NCI-H187 treated with DMSO at 0.1 percent for 48 hours (cell line): ENCODE data around the gene S1PR1.
"Not testable (repeated sequence)": the region's sequence is repeated elsewhere in the genome, so short reads cannot be mapped to it uniquely, and the experiment has no call there.

Experiments
- DNase-seq: peaks from one replicate; lab custom pipeline; 2025; lab: John Stamatoyannopoulos, UW

The S1PR1 gene

DNA sequence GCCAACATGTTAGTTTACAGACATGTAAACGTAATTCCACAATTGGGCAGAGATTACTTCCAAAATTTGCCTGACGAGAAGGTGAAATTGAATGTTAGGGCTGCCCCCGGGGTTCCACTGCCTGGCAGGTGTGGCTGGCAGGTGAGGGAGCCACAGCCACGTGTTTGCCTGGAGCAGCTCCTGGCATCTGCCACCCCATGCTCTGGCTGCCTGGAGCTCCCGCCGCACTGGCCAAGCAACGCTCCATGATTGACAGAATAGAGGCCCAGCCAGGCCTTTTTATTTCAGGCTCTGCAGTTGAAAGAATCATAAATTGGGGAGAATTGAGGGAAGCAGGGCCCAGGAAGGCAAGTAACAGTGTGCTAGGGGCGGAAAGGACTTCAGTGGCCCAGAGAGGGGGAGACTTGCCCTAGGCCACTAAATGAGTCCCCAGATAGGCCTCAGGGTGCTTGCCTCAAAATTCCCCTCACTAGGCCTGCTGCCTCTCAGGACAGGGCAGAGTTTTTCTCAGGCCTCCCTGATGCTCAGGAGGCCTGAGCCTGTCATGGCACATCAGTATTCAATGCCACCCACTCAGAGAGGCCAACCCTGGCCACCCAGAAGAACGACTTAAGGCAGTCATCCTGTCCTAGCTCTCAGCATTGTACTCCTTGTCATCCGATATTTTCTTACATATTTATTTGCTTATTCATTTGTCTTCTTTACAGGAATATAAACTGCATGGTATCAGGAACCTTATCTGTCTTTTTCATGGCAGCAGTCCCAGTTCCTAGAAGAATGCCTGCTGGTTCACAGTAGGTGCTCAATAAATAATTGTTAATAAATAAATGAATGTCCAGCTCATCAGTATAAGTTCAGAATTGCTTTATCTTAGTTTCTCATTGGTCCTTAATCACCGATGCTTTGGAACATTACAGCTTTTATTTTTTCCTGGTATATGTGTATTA, 16.6 kb upstream of the S1PR1 start:
- no peak for DNase-seq

- no peak for DNase-seq
These were observed 15.9 kb upstream of the S1PR1 start for GRCh38 chr1:101220906-101221305.

- DNase-seq, result no peak
These were observed 14.8 kb upstream of the S1PR1 start for GRCh38 chr1:101221945-101222429.

DNA sequence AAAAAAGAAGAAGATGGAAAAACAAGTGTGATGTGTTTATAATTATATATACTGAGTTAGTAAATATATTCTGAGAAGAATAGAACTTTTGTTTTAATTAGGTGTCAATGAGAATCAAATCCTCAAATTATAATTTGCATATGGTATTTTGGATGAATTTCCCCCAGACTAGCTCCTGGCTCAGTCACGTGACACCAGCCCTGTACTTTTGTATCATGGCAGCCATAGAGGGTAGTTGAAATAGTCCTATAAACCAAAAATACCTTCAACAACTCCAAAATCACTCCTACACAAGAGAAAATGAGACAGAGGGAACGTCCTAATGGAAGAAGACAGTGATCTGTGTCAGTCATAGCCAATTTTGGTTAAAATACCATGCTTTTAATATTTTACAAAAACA, 9.0 kb upstream of the S1PR1 start:
- no peak for DNase-seq

GRCh38 chr1:101228424-101229134, 8.2 kb upstream of the S1PR1 start:
- no peak for DNase-seq

GRCh38 chr1:101232182-101232581, 4.6 kb upstream of the S1PR1 start:
- DNase-seq, result not testable (repeated sequence)

DNA sequence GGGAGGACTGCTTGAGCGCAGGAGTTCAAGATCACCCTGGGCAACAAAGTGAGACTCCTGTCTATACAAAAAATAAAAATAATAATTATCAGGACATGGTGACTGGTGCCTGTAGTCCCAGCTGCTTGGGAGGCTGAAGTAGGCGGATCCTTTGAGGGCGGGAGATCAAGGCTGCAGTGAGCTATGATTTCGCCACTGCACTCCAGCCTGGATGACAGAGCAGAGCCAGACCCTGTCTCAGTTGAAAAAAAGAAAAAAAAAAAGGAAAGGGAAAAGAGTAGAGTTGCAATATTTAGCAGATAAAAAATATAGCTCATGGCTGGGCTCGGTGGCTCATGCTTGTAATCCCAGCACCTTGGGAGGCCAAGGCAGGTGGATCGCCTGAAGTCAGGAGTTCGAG, 3.3 kb upstream of the S1PR1 start:
- DNase-seq, result no peak

- no peak for DNase-seq
These were observed 1.6 kb upstream of the S1PR1 start for GRCh38 chr1:101235216-101235695.

DNA sequence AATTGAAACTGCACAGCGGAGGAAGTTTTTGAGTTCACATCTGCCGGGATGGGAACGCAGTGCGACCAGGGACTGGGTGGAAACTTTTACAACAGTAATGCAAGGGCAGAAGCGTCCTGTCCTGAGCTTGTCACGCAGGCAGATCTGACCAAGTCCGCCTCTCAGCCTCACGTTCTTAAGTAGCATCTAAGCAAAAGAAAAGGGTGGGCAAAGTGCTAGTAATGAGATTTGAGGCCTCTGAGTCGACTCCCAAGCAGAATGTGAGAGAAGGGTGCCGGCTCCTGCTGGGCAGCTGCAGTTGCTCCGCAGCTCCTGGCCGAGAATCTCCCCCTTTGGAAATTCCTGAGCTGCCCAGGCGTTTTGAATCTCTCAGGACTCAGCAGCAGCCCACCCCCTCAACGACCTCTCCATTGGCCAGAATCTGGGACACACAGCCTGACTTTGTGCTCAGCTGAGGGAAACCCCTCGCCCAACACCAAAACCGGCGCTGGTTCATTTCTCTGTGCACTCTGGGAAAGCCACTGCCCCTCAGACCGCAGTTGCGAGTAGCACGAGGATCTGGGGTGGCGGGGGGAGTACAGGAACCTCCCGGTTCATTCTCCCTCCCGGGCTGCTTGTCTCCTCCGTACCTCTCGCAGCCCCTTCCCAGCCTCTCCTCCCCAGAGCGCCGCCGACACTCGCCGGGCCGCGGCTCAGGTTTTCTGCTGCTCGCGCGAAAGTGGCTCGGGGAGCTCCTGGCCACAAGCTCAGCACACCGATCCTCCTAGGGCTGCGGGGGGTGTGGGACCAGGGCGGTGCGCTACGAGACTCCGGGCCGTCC, 913 bp upstream of the S1PR1 start:
- no peak for DNase-seq

- no peak for DNase-seq
These were observed 514 bp downstream of the S1PR1 start for GRCh38 chr1:101237229-101237837.

GRCh38 chr1:101238031-101238628, 1.3 kb downstream of the S1PR1 start:
- DNase-seq, result no peak

- DNase-seq, result no peak
These were observed 1.9 kb downstream of the S1PR1 start for GRCh38 chr1:101238681-101239094.

DNA sequence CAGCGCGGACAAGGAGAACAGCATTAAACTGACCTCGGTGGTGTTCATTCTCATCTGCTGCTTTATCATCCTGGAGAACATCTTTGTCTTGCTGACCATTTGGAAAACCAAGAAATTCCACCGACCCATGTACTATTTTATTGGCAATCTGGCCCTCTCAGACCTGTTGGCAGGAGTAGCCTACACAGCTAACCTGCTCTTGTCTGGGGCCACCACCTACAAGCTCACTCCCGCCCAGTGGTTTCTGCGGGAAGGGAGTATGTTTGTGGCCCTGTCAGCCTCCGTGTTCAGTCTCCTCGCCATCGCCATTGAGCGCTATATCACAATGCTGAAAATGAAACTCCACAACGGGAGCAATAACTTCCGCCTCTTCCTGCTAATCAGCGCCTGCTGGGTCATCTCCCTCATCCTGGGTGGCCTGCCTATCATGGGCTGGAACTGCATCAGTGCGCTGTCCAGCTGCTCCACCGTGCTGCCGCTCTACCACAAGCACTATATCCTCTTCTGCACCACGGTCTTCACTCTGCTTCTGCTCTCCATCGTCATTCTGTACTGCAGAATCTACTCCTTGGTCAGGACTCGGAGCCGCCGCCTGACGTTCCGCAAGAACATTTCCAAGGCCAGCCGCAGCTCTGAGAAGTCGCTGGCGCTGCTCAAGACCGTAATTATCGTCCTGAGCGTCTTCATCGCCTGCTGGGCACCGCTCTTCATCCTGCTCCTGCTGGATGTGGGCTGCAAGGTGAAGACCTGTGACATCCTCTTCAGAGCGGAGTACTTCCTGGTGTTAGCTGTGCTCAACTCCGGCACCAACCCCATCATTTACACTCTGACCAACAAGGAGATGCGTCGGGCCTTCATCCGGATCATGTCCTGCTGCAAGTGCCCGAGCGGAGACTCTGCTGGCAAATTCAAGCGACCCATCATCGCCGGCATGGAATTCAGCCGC, 2.5 kb downstream of the S1PR1 start:
- DNase-seq, result no peak

DNA sequence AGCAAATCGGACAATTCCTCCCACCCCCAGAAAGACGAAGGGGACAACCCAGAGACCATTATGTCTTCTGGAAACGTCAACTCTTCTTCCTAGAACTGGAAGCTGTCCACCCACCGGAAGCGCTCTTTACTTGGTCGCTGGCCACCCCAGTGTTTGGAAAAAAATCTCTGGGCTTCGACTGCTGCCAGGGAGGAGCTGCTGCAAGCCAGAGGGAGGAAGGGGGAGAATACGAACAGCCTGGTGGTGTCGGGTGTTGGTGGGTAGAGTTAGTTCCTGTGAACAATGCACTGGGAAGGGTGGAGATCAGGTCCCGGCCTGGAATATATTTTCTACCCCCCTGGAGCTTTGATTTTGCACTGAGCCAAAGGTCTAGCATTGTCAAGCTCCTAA, 3.2 kb downstream of the S1PR1 start:
- no peak for DNase-seq

DNA sequence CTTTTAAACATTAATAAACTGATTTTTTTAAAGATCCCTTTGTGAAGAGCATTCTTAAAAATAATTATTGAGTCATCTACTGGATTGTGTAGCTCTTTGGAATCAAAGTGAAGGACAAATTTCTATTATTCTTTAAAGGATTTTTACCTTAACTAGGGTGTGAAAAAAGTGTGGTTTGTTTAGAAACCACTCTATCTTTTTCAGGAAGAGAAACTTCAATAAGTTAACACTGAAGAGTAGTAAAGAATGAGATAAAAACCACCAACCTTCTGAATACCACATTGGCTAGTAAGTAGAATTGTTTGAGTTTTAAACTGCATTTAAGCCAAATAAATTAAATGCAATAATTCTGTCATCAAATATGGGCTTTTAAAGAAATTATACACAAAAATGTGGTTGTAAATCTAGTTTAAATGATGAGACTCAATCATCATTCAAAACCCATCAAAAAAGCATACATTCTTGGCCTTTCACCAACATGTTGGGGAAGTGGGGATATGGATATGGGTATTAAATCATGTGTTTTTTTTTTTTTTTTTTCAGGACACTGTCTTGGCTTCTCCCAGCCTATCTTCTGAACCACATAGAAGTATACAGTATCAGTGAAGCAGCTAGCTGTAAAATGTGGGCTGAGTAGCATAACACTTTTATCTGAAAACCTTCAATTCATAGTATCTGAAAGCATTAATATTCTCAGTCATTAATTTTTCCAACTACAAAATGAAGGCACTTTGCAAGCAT, 4.8 kb downstream of the S1PR1 start:
- DNase-seq, result no peak

GRCh38 chr1:101242324-101243050, 5.7 kb downstream of the S1PR1 start:
- DNase-seq, result no peak

DNA sequence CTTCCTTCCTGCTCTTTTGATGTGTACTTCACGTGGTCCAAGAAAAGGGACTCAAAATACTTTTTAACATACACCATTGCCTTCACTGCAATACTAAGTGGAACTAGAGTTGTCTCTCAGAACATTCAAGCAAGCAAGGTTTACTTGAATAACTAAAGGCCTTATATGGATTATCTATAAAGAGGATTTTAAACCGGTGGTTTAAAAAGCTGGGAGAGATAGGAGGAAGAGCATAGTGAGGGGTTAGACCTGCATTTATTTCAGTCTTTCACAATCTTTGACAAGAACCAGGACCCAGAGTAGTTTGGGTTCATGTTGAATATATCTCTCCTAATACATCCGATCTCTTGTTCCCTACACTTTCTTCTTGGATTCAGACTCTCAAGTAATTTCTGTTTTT, 6.9 kb downstream of the S1PR1 start:
- no peak for DNase-seq

GRCh38 chr1:101244842-101245241, 8.0 kb downstream of the S1PR1 start:
- no peak for DNase-seq
